KMS-11 (cell line): Measurements from ENCODE around the gene MGME1.

ENCODE experiments used
- H2AFZ ChIP-seq: fragments of 200-600 bp; sonication (generic); 2 replicates; pipeline ENCODE4 v1.6.1; 2016; ENCODE audit warnings: antibody characterized with exemption, mixed run types, low read depth
- H3K27ac ChIP-seq: fragments of 200-600 bp; sonication (generic); 2 replicates; pipeline ENCODE4 v1.6.1; 2016; ENCODE audit warnings: mild to moderate bottlenecking, mixed run types
- H3K27me3 ChIP-seq: fragments of 200-600 bp; sonication (generic); 2 replicates; pipeline ENCODE4 v1.6.1; 2017; ENCODE audit warnings: mild to moderate bottlenecking, low read depth, mixed run types, moderate library complexity; ENCODE audit not compliant: insufficient read depth
- H3K36me3 ChIP-seq: fragments of 200-600 bp; sonication (generic); 2 replicates; pipeline ENCODE4 v1.6.1; 2017; ENCODE audit warnings: mild to moderate bottlenecking, mixed run types; ENCODE audit not compliant: insufficient read depth
- H3K4me1 ChIP-seq: fragments of 200-600 bp; sonication (generic); 2 replicates; pipeline ENCODE4 v1.6.1; 2016; ENCODE audit warnings: mild to moderate bottlenecking, low read depth, mixed run types; ENCODE audit not compliant: poor library complexity, severe bottlenecking
- H3K4me2 ChIP-seq: fragments of 200-600 bp; sonication (generic); 2 replicates; pipeline ENCODE4 v1.7.0; 2016; ENCODE audit warnings: mild to moderate bottlenecking, mixed run types
- H3K4me3 ChIP-seq: fragments of 200-600 bp; sonication (generic); IDR thresholded peaks from 2 replicates; pipeline ENCODE4 v1.6.1; 2017; ENCODE audit warnings: low read depth, low read length, mixed read lengths; ENCODE audit not compliant: insufficient read depth
- H3K79me2 ChIP-seq: fragments of 200-600 bp; sonication (generic); 2 replicates; pipeline ENCODE4 v1.6.1; 2016; ENCODE audit warnings: low read depth, mixed run types; ENCODE audit not compliant: insufficient read depth
- H3K9ac ChIP-seq: fragments of 200-600 bp; sonication (generic); 2 replicates; pipeline ENCODE4 v1.6.1; 2016; ENCODE audit warnings: mild to moderate bottlenecking, mixed run types
- H4K20me1 ChIP-seq: fragments of 200-600 bp; sonication (generic); 2 replicates; pipeline ENCODE4 v1.6.1; 2016; ENCODE audit warnings: mild to moderate bottlenecking, mixed run types; ENCODE audit not compliant: insufficient read depth
- TF ChIP-seq, protein P1 (sequence below): fragments of 200-600 bp; sonication (generic); conservative IDR thresholded peaks from 2 replicates; pipeline ENCODE4 v1.6.1; 2017; ENCODE audit warnings: low read depth, mild to moderate bottlenecking, antibody characterized with exemption, low read length, moderate library complexity, mixed read lengths

The MGME1 gene

DNA sequence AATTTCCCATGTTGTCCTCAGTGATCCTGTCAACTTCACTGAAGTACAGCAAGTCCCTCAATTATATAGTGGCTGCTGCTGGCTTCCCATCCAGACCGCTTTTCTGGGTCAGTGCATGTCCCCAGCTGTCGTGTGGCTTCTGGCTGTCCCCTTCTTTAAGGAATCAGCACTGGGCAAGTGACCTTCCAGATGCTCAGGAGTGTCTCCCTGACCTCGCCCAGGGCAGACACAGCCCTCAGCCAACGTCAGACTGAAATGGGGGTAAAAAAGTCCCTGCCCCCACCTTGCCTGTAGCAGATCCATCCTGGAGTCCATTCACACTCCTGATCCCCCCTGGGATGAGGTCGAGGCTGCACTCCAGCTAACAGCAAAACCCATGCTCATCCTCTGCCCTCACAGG lies 65.2 kb downstream of the MGME1 start:
- Histone ChIP-seq H4K20me1 (no peaks in the 10 kb centered on the region), H3K9ac (no peak overlapping the region), H2AFZ (no peak overlapping the region), H3K4me1 (no peaks in the 10 kb centered on the region), H3K4me3 (no peak overlapping the region), H3K79me2 (no peaks in the 10 kb centered on the region), H3K27ac (no peak overlapping the region), H3K36me3 (no peaks in the 10 kb centered on the region), H3K27me3 (no peaks in the 10 kb centered on the region), H3K4me2 (no peak overlapping the region)
- TF ChIP-seq, protein P1, sequence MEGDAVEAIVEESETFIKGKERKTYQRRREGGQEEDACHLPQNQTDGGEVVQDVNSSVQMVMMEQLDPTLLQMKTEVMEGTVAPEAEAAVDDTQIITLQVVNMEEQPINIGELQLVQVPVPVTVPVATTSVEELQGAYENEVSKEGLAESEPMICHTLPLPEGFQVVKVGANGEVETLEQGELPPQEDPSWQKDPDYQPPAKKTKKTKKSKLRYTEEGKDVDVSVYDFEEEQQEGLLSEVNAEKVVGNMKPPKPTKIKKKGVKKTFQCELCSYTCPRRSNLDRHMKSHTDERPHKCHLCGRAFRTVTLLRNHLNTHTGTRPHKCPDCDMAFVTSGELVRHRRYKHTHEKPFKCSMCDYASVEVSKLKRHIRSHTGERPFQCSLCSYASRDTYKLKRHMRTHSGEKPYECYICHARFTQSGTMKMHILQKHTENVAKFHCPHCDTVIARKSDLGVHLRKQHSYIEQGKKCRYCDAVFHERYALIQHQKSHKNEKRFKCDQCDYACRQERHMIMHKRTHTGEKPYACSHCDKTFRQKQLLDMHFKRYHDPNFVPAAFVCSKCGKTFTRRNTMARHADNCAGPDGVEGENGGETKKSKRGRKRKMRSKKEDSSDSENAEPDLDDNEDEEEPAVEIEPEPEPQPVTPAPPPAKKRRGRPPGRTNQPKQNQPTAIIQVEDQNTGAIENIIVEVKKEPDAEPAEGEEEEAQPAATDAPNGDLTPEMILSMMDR, result no peak

DNA sequence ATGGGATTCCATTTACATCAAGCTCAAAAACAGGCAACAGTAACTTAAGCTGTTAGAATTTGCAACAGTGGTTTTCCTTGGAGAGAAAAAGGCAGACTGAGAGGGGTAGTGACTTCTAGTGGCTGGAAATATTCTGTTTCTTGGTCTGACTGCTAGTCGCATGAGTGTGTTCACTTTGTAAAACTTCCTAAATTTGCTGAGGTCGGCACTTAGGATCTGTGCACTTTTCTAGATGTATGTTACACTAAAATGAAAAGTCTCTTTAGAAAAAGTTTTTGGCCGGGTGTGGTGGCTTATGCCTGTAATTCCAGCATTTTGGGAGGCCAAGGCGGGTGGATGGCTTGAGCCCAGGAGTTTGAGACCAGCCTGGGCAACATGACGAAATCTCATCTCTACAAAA lies 70.2 kb downstream of the MGME1 start:
- TF ChIP-seq, protein P1, result no peak
- no peaks in the 10 kb centered on the region for H3K79me2 ChIP-seq
- H3K36me3 ChIP-seq, result no peaks in the 10 kb centered on the region
- no peak overlapping the region for H3K27ac ChIP-seq
- H3K4me3 ChIP-seq, result no peak overlapping the region
- H3K9ac ChIP-seq, result no peak overlapping the region
- H2AFZ ChIP-seq, result no peak overlapping the region
- no peaks in the 10 kb centered on the region for H4K20me1 ChIP-seq
- H3K27me3 ChIP-seq, result no peaks in the 10 kb centered on the region
- H3K4me2 ChIP-seq, result no peak overlapping the region
- no peaks in the 10 kb centered on the region for H3K4me1 ChIP-seq
